GM12892 (cell line): ENCODE data around the gene LIMA1.

Experiments used
- POLR2A ChIP-seq: IDR thresholded peaks from 2 replicates; pipeline ENCODE4 v1.6.1; 2011; ENCODE audit warnings: low read depth, low read length, control low read depth
- POLR2AphosphoS5 ChIP-seq: IDR thresholded peaks from 2 replicates; pipeline ENCODE4 v1.6.1; 2011; ENCODE audit warnings: low read depth, low read length, control low read depth
- TAF1 ChIP-seq: IDR thresholded peaks from 2 replicates; pipeline ENCODE4 v1.6.1; 2011; ENCODE audit warnings: low read depth, mild to moderate bottlenecking, control low read depth, low read length, borderline replicate concordance

DNA sequence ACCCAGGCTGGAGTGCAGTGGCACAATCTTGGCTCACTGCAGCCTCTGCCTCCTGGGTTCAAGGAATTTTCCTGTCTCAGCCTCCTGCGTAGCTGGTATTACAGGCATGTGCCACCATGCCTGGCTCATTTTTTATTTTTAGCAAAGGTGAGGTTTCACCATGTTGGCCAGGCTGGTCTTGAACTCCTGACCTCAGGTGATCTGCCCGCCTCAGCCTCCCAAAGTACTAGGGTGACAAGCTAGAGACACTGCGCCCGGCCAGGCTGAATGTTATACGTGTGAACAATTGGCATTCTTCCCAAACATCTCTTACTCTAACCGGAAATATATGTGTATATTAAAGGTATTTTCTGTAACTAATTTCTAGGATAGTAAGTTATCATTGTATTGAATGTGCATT, 13.2 kb upstream of the LIMA1 start:
- no peak for TF ChIP-seq POLR2AphosphoS5
- TF ChIP-seq POLR2A = no peak
- no peak for TF ChIP-seq TAF1
